Liver (tissue), 9 donors: ENCODE measurements around the gene CBFA2T2. TPM values are rescaled to one million over a fixed set of nuclear protein-coding genes. Genes with fewer than 3 reads are reported as not detected.

Source experiments
- DNase-seq: peaks from one replicate; pipeline ENCODE4 v3.0.0-alpha.2; 2017; ENCODE audit warnings: low spot score
- H3K27ac ChIP-seq, 2 donors: one replicate each; pipeline ENCODE4 v1.7.0; 2013; ENCODE audit warnings: inconsistent platforms in 2 of 2, low read length in 2 of 2, control low read depth in 1 of 2, low read depth in 1 of 2, mild to moderate bottlenecking in 1 of 2
- H3K27me3 ChIP-seq, 4 donors: one replicate each; pipeline versions ENCODE4 v1.6.1 to v1.7.0; 2013; ENCODE audit warnings: low read length in 3 of 4, inconsistent platforms in 1 of 4, mild to moderate bottlenecking in 1 of 4, moderate library complexity in 1 of 4; ENCODE audit not compliant: control insufficient read depth in 4 of 4, insufficient read depth in 4 of 4
- H3K36me3 ChIP-seq, 4 donors: one replicate each; pipeline versions ENCODE4 v1.6.1 to v1.7.0; 2013; ENCODE audit warnings: low read length in 3 of 4, mild to moderate bottlenecking in 3 of 4, low read depth in 1 of 4, moderate library complexity in 1 of 4; ENCODE audit not compliant: control insufficient read depth in 4 of 4, insufficient read depth in 3 of 4
- H3K4me1 ChIP-seq, 4 donors: one replicate each; pipeline versions ENCODE4 v1.6.1 to v1.7.0; 2013; ENCODE audit warnings: low read length in 3 of 4, mild to moderate bottlenecking in 3 of 4, moderate library complexity in 1 of 4; ENCODE audit not compliant: control insufficient read depth in 4 of 4, insufficient read depth in 4 of 4
- H3K4me3 ChIP-seq, 3 donors: one replicate each; pipeline versions ENCODE4 v1.6.1 to v1.7.0; 2013; ENCODE audit warnings: low read length in 3 of 3, control low read depth in 1 of 3, low read depth in 1 of 3, mild to moderate bottlenecking in 1 of 3
- H3K9ac ChIP-seq, 2 donors: one replicate each; pipeline ENCODE4 v1.7.0; 2013; ENCODE audit warnings: low read length in 2 of 2, mild to moderate bottlenecking in 2 of 2, moderate library complexity in 2 of 2, control low read depth in 1 of 2, low read depth in 1 of 2
- H3K9me3 ChIP-seq, 4 donors: one replicate each; pipeline versions ENCODE4 v1.6.1 to v1.7.0; 2013; ENCODE audit warnings: low read length in 3 of 4; ENCODE audit not compliant: control insufficient read depth in 4 of 4
- EGR1 ChIP-seq, 2 donors: IDR thresholded peaks; 2 replicates each; pipeline ENCODE4 v1.6.1; 2016 to 2018; ENCODE audit warnings: antibody characterized with exemption in 2 of 2, low read depth in 2 of 2
- FOXA1 ChIP-seq: IDR thresholded peaks from 2 replicates; pipeline ENCODE4 v1.6.1; 2016; ENCODE audit warnings: antibody characterized with exemption
- GABPA ChIP-seq, 2 donors: IDR thresholded peaks in 1 of 2; conservative IDR thresholded peaks in 1 of 2; 2 replicates each; pipeline ENCODE4 v1.6.1; 2016; ENCODE audit warnings: antibody characterized with exemption in 2 of 2, mild to moderate bottlenecking in 1 of 2, moderate library complexity in 1 of 2
- HNF4A ChIP-seq, 2 donors: conservative IDR thresholded peaks; 2 replicates each; pipeline ENCODE4 v1.6.1; 2016; ENCODE audit warnings: antibody characterized with exemption in 2 of 2, mild to moderate bottlenecking in 2 of 2
- HNF4G ChIP-seq: IDR thresholded peaks from 2 replicates; pipeline ENCODE4 v1.6.1; 2016; ENCODE audit warnings: antibody characterized with exemption
- RAD21 ChIP-seq, 2 donors: IDR thresholded peaks; 2 replicates each; pipeline ENCODE4 v1.6.1; 2016; ENCODE audit warnings: antibody characterized with exemption in 2 of 2, mild to moderate bottlenecking in 2 of 2
- TAF1 ChIP-seq: conservative IDR thresholded peaks from 2 replicates; pipeline ENCODE4 v1.6.1; 2016; ENCODE audit warnings: antibody characterized with exemption, mild to moderate bottlenecking
- YY1 ChIP-seq: IDR thresholded peaks from 2 replicates; pipeline ENCODE4 v1.6.1; 2016; ENCODE audit warnings: antibody characterized with exemption, mild to moderate bottlenecking
- WGBS: extraction: QIAGEN DNeasy Blood & Tissue Kit; methylation state at CpG from one replicate; pipeline ENCODE4 v1.1.7; 2013; 5-methylcytosine and 5-hydroxymethylcytosine counted together
- polyA plus RNA-seq, 2 donors: library from polyadenylated mRNA; stranded (reverse) in 1 of 2; unstranded in 1 of 2; fragments of 200-250 nt in 1 of 2; fragments of >200 nt in 1 of 2; fragmentation: Nextera tagmentation in 1 of 2; extraction: Ambion mirVana in 1 of 2; gene quantifications; one replicate each; pipeline versions ENCODE4 v1.2.1 to v1.2.3, GENCODE V29; 2013 to 2015
- total RNA-seq, 2 donors: library from RNA; depleted of rRNA; stranded (reverse); fragments of >200 nt; gene quantifications; one replicate each; pipeline ENCODE4 v1.2.3, GENCODE V29; 2014
- TF ChIP-seq, protein P1 (sequence below): IDR thresholded peaks from 2 replicates; pipeline ENCODE4 v1.6.1; 2016; ENCODE audit warnings: antibody characterized with exemption, mild to moderate bottlenecking
- TF ChIP-seq, protein P2 (sequence below): IDR thresholded peaks from 2 replicates; pipeline ENCODE4 v1.6.1; 2016; ENCODE audit warnings: antibody characterized with exemption
- TF ChIP-seq, protein P3 (sequence below): fragments of 150-350 bp; IDR thresholded peaks from 2 replicates; pipeline ENCODE4 v1.5.1; 2017; ENCODE audit warnings: improper control_type of control experiment, low read depth, low read length; ENCODE audit not compliant: missing input control
- TF ChIP-seq, protein P4 (sequence below): IDR thresholded peaks from 2 replicates; pipeline ENCODE4 v1.6.1; 2016; ENCODE audit warnings: antibody characterized with exemption
- donor health status: healthy.
- donor health status: healthy.
- donor health status: healthy.
- donor health status: healthy.
- donor health status: healthy.

The CBFA2T2 gene
- total and polyA plus RNA-seq, 4 donors: 2.0 to 5.5 (median 5.3) TPM

DNA sequence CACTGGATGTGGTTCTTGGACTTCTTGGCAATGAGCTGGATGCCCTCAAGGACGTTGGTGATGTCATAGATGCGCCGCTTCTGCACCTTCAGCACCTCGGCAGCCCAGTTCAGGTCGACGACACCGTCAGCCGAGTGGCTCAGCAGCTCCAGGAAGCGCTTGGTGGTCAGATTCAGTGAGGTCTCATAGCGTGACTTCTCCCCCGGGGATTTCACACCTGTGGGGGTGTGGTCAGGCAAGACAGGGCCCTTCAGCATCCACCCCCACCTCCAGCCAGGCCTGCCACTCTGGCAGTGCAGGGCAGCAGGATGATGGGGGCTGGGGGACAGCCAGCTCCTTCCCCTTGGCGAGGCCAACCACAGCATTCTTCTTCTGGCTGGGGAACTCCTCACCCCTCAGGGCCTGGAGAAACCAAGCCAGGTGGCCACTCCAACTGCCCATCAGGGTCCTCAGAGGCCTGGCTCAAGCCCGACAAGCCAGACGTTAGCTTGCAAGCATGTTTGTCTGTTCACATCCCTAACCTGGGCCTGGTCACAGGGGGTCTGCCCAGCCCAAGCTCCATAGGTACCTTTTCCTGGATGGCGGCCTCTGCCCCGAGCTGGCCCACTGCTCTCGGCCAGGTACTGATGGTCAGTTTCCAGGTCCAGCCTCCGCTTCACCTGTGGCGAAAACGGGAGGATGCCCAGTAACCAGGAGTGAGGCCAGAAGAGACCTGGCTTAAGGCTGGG is 190.0 kb downstream of the CBFA2T2 start:
- no peaks in the 10 kb centered on the region for H3K36me3 ChIP-seq
- H3K4me3 ChIP-seq: no peak overlapping the region
- H3K9ac ChIP-seq: no peak overlapping the region
- TF ChIP-seq, protein P1, sequence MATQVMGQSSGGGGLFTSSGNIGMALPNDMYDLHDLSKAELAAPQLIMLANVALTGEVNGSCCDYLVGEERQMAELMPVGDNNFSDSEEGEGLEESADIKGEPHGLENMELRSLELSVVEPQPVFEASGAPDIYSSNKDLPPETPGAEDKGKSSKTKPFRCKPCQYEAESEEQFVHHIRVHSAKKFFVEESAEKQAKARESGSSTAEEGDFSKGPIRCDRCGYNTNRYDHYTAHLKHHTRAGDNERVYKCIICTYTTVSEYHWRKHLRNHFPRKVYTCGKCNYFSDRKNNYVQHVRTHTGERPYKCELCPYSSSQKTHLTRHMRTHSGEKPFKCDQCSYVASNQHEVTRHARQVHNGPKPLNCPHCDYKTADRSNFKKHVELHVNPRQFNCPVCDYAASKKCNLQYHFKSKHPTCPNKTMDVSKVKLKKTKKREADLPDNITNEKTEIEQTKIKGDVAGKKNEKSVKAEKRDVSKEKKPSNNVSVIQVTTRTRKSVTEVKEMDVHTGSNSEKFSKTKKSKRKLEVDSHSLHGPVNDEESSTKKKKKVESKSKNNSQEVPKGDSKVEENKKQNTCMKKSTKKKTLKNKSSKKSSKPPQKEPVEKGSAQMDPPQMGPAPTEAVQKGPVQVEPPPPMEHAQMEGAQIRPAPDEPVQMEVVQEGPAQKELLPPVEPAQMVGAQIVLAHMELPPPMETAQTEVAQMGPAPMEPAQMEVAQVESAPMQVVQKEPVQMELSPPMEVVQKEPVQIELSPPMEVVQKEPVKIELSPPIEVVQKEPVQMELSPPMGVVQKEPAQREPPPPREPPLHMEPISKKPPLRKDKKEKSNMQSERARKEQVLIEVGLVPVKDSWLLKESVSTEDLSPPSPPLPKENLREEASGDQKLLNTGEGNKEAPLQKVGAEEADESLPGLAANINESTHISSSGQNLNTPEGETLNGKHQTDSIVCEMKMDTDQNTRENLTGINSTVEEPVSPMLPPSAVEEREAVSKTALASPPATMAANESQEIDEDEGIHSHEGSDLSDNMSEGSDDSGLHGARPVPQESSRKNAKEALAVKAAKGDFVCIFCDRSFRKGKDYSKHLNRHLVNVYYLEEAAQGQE: no peak
- no peak for TF ChIP-seq HNF4A (conservative IDR thresholded peaks at IDR 0.05)
- no peak for TF ChIP-seq TAF1
- TF ChIP-seq GABPA (IDR thresholded peaks at IDR 0.05 in 1 of 2, conservative IDR thresholded peaks at IDR 0.05 in 1 of 2): no peak
- no peak for TF ChIP-seq RAD21 (IDR thresholded peaks at IDR 0.05)
- WGBS: 88% methylated on average over 20 of the region's 20 CpGs
- DNase-seq: no peak
- H3K4me1 ChIP-seq: peaks cover 0 to 9% (median under 1%) of the 10 kb centered on the region in 4 donors
- H3K27ac ChIP-seq: no peak overlapping the region
- no peaks in the 10 kb centered on the region for H3K27me3 ChIP-seq
- H3K9me3 ChIP-seq: no peaks in the 10 kb centered on the region

DNA sequence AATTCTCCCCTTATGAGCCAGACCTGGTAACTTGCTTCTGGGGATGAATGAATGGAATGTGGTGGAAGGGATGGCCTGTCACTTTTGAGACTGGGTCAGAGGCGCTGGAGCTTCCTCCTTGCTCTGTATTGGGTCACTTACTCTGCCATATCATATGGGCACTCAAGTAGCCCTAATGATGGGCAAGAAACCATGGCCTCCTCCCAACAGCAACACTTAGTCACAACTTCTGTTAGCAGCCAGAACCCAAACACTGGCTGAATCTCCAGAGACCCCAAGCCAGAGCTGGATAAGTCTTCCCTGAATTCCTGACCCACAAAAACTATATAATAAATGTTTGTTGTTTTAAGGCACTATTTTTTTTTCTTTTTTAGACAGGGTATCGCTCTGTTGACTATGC is 190.8 kb downstream of the CBFA2T2 start:
- H3K4me1 ChIP-seq: peaks cover 0 to 11% (median 3%) of the 10 kb centered on the region in 4 donors
- H3K36me3 ChIP-seq: no peaks in the 10 kb centered on the region
- H3K4me3 ChIP-seq: no peak overlapping the region
- TF ChIP-seq GABPA (IDR thresholded peaks at IDR 0.05 in 1 of 2, conservative IDR thresholded peaks at IDR 0.05 in 1 of 2) (no peak), HNF4A (conservative IDR thresholded peaks at IDR 0.05) (no peak), EGR1 (IDR thresholded peaks at IDR 0.05; ENCODE audit: low read depth in 2 of 2) (no peak)
- TF ChIP-seq, protein P2, sequence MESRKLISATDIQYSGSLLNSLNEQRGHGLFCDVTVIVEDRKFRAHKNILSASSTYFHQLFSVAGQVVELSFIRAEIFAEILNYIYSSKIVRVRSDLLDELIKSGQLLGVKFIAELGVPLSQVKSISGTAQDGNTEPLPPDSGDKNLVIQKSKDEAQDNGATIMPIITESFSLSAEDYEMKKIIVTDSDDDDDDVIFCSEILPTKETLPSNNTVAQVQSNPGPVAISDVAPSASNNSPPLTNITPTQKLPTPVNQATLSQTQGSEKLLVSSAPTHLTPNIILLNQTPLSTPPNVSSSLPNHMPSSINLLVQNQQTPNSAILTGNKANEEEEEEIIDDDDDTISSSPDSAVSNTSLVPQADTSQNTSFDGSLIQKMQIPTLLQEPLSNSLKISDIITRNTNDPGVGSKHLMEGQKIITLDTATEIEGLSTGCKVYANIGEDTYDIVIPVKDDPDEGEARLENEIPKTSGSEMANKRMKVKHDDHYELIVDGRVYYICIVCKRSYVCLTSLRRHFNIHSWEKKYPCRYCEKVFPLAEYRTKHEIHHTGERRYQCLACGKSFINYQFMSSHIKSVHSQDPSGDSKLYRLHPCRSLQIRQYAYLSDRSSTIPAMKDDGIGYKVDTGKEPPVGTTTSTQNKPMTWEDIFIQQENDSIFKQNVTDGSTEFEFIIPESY: no peak
- no peak overlapping the region for H3K27ac ChIP-seq
- no peaks in the 10 kb centered on the region for H3K9me3 ChIP-seq
- no peak overlapping the region for H3K9ac ChIP-seq
- DNase-seq: no peak
- WGBS: 94% methylated on average over 2 of the region's 2 CpGs
- no peaks in the 10 kb centered on the region for H3K27me3 ChIP-seq

DNA sequence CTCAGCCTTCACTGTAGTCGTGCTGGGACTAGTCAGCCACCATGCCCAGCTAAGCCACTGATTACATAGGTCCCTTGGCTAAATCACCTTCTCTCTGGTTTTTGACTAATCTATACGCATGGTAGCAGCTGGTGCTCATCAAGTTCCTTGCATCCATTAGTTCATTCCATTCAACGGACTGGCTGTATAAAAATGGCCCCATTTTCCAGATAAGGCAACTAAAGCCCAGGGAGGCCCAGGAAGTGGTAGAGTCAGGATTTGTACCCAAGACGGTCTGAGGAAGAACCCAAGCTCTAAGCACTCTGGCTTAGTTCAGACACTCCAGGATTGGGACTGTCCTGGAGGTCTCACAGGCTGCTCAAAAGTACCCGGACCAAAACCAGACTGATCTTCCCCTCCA is 191.4 kb downstream of the CBFA2T2 start:
- DNase-seq: no peak
- Histone ChIP-seq H3K27me3 (no peaks in the 10 kb centered on the region), H3K9ac (no peak overlapping the region), H3K9me3 (no peaks in the 10 kb centered on the region), H3K27ac (no peak overlapping the region), H3K4me1 (peaks cover 0 to 14% (median 6%) of the 10 kb centered on the region in 4 donors), H3K4me3 (no peak overlapping the region), H3K36me3 (no peaks in the 10 kb centered on the region)
- WGBS: 90% methylated on average over 5 of the region's 5 CpGs
- no peak for TF ChIP-seq FOXA1
- TF ChIP-seq, protein P3, sequence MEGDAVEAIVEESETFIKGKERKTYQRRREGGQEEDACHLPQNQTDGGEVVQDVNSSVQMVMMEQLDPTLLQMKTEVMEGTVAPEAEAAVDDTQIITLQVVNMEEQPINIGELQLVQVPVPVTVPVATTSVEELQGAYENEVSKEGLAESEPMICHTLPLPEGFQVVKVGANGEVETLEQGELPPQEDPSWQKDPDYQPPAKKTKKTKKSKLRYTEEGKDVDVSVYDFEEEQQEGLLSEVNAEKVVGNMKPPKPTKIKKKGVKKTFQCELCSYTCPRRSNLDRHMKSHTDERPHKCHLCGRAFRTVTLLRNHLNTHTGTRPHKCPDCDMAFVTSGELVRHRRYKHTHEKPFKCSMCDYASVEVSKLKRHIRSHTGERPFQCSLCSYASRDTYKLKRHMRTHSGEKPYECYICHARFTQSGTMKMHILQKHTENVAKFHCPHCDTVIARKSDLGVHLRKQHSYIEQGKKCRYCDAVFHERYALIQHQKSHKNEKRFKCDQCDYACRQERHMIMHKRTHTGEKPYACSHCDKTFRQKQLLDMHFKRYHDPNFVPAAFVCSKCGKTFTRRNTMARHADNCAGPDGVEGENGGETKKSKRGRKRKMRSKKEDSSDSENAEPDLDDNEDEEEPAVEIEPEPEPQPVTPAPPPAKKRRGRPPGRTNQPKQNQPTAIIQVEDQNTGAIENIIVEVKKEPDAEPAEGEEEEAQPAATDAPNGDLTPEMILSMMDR: no peak
- no peak for TF ChIP-seq RAD21 (IDR thresholded peaks at IDR 0.05)
- TF ChIP-seq GABPA (IDR thresholded peaks at IDR 0.05 in 1 of 2, conservative IDR thresholded peaks at IDR 0.05 in 1 of 2): no peak
- no peak for TF ChIP-seq HNF4G
- TF ChIP-seq, protein P4, sequence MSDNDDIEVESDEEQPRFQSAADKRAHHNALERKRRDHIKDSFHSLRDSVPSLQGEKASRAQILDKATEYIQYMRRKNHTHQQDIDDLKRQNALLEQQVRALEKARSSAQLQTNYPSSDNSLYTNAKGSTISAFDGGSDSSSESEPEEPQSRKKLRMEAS: no peak
- TF ChIP-seq, protein P2: no peak
- TF ChIP-seq YY1: no peak
